Glomerular visceral epithelial cell (primary cell): Measurements from ENCODE around the gene IQCM.

Experiments
- DNase-seq: peaks from one replicate; pipeline ENCODE4 v3.0.0-alpha.2; 2016; ENCODE audit errors: extremely low spot score

The IQCM gene, protein sequence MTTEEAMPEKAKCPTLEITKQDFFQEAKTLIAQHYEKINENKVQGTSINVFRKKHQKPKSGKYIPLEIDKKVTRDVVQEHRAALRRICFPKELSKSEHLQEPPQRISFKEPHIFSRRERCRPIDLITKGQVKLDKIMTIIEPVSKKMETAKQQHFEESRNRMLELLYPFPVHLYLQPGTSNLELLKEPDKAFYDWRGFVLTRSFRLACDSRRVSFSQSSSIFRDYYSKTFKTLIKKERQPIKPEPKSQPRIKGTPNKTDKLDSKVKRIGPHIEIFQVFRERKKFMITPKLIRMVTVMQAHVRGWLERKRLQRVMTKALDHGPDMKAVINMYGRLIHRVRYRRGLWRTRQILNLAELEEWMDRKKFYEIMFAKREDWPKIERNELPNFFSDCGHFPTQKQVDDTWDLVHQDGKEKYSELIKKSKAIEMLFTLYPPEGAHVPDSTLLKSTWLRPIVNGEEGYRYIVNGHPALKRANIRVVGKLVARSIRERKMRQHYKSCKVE

DNA sequence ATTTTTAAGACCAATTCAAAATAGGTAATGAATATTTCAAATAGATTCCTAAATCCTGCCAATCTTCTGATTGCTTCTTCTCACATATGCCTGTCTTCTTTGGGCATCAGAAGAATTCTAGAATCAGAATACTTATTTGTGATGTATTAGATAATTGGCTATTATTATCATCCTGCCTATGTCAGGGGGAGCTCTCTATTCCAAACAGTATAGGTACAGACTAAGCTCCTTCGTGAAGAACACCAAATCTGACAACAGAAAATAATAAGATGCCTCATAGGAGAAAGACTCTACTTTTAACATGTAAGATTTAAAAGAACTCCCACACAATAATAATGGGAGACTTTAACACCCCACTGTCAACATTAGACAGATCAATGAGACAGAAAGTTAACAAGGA, at the start of gene IQCM:
TSS of gene IQCM (minus strand) at position 101 of the 400 bp plus-strand sequence. CDS start 73,152 bp downstream, outside the sequence.
- DNase-seq: no peak

- no peak for DNase-seq
These were observed 41.8 kb upstream of the IQCM start for GRCh38 chr4:149857446-149857845.

DNA sequence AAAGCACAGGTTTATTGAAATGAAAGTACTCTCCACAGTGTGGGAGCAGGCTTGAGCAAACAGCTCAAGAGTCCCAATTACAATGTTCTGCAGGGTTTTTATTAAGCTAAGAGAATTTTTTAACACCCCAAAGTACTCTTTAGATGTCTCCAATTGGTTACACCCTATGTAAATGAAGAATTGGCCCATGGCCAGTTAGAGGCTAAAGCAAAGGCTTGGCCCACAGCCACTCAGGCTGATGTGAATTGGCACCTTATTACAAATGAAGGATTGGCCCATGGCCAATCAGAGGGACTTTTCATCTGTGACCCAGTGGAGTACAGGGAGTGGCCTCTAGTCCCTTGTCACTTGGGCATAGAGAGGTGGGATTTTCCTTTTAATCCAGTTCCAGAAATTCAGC, 30.1 kb upstream of the IQCM start:
- DNase-seq: no peak

DNA sequence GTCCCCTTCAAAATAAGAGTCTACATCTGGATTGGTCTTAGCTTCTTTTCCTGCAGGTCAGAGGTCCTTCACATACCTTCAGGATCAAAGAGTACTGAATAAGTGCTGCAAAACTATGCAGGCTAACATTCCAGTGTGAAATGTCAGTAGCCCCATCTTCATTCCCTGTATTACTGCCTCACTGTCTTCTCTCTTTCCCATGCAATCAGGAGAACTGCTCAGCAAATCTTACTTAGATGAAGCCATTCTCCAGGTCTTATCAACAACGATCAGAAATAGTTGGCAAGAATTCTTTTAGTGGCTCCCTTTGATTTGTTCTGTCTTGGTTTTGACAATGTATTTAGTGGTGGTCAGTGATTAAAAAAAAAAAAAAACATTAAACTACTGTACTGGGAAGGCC, 26.0 kb upstream of the IQCM start:
- DNase-seq: no peak

- no peak for DNase-seq
These were observed 22.4 kb upstream of the IQCM start for GRCh38 chr4:149838036-149838435.

DNA sequence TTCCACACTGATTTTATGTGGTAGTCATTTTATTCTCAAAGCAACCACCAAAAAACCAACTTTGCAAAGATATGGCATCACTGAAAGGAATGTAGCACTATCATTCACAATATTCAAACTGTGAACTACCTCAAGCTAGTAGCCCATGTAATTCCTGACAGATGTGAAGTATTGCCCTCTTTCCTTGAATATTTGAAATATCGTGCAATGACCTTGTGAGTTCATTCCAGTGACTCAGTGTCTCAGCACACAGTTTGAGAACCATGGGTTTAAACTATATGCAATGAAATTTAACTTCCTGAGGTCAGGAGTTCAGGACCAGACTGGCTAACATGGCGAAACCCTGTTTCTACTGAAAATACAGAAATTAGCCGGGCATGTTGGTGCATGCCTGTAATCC, 20.9 kb upstream of the IQCM start:
- no peak for DNase-seq

DNA sequence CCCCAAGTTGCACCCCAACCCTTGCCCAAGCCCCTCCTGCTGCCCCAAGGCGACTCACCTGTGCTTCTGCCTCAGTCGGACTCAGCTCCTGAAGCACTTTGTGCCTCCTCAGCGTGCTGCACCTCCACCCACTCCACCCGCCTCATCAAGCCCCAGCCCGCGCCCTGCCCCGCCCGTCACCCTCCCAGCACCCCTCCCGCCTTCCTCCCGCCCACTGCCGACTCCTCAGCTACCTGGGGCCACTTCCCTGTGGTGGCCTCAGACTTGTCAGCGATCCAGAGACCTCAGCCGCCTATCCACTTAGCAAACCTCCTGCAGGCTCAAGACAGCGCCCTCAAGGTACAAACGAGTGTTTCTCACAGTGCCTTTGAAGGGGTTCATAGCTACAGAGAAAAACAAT, 19.6 kb upstream of the IQCM start:
- no peak for DNase-seq

DNA sequence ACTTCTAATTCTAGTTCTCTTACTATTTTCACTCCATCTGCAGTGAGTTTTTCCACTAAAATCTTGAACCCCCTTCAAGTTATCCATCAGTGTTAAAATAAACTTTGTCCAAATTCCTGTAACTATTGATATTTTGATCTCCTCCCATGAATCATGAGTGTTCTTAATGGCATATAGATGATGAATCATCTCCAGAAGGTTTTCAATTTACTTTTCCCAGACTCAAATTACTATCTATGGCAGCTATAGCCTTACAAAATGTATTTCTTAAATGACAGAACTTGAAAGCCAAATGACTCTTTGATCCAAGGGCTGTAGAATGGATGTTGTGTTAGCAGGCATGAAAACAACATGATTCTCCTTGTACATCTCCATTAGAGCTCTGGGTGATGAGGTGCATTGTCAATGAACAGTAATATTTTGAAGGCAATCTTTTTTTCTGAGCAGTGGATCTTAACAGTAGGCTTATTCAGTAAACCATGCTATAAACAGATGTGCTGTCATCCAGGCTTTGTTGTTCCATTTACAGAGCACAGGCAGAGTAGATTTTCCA, 16.1 kb upstream of the IQCM start:
- DNase-seq: no peak

- DNase-seq: no peak
These were observed 15.2 kb upstream of the IQCM start for GRCh38 chr4:149830823-149831222.

- DNase-seq: no peak
These were observed 9.7 kb upstream of the IQCM start for GRCh38 chr4:149825336-149825735.

GRCh38 chr4:149823769-149824221, 8.2 kb upstream of the IQCM start:
- peak; percentile 66 for DNase-seq

DNA sequence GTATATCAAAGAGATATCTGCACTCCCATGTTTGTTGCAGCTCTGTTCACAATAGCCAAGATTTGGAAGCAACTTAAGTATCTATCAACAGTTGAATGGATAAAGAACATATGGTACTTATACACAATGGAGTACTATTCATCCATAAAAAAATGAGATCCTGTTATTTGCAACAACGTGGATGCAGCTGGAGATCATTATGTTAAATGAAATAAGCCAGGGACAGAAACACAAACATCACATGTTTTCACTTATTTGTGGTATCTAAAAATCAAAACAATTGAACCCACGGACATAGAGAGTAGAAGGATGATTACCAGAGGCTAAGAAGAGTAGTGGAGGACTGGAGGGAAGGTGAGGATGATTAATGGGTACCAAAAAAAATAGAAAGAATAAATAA, 14.2 kb downstream of the IQCM start:
- DNase-seq: no peak

GRCh38 chr4:149799546-149799945, 16.1 kb downstream of the IQCM start:
- DNase-seq: no peak

GRCh38 chr4:149796381-149796780, 19.3 kb downstream of the IQCM start:
- no peak for DNase-seq

DNA sequence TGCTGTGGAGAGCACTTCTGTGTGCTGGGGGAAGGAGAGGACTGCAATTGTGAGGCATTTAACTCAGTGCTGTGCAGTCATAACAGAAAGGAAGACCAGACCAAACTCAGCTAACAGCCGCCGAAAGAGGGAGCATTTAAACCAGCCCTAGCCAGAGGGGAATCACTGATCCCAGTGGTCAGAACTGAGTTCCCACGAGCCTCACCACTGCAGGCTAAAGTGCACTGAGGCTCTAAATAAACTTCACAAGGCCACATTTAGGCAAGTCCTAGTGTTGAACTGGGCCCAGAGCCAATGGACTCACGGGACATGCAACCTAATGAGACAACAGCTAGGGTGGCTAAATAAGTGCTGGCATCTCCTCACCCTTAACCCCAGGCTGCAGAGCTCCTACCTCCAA, 20.4 kb downstream of the IQCM start:
- DNase-seq: no peak

DNA sequence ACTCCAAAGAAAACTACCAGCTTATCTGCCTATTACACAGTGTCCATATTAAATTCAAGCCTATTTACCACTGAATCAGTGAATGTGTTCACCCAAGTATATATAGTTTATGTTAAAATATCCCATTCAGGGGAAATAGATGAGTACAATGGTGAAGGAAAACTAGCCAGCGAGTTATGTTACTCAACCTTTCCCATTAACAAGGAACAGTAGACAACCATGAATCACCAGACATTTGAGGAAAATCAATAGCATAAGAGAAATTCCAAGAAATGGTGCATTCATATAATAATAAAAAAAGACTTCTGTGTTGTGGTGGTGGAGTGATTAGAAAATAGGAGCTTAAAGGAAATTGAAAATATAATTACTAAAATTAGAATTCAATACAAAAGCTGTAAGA, 21.3 kb downstream of the IQCM start:
- no peak for DNase-seq

DNA sequence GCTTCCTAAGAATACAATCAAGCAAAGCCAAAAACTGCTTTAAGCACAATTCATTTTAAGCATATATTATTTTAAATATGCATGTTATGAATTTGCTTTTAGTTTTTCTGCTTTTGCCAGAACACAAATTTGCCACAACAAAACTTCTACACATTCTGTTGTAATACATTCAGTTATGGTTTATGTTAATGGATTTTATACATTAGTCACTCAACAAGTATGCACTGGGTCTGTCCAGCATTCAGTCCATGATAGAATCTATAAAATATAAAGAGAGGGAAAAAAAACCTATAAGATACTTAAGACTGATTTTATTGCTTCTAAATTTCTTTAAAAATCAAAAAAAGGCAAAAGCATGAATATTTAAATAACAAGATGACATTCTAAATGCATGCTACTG, 22.2 kb downstream of the IQCM start:
- DNase-seq: no peak

DNA sequence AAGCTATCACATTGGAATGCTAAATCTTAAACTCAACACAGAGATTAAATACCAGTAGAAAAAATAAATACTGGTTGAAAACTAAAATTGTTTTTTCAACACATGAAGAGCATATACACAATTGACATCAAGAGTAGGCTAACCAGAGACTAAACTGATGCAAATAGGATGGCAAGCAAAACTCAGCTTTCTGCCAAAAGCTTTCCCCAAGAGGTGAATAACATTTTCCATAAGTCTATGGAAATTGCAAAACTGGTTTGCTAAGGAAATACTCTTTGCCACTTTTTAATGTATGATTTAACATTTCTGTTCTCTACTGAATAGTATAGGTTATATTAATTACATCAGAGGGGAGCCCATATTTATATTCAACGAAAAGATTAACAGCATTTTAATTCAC, 23.8 kb downstream of the IQCM start:
- DNase-seq: no peak

GRCh38 chr4:149790172-149790907, 25.3 kb downstream of the IQCM start:
- DNase-seq: no peak

- no peak for DNase-seq
These were observed 27.3 kb downstream of the IQCM start for GRCh38 chr4:149788300-149788699.

DNA sequence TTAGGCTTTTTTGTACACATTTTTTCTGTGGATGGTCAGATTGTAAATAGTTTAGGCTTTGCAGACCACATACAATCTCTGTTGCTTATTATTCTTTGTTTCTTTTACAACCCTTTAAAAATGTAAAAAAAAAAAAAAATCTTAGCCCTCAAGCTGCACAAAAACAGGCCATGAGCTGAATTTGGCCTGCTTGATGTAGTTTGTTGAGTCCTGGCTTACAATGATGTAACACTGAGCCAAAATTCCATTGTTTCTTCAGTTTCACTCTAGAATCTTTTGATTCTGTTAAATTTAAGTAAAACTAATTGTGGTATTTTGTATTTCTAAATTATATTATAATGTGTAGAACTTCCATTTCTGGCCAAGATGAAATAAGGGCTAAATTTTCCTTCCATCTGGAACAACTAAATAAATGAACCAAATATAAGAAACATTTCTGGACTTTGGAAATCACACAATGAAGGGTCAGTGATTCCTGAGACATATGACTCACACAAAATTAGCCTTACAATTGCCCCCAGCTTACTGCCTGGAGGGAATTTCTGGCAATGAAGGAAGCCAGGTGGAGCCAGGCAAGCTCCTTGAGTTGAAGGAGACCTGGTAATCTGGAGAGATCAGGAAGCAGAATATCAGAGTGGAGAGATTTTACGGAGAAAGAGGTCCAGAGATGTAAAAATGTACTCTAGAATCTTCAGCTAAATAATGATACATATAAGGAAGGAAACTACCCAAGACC, 29.8 kb downstream of the IQCM start:
- peak; percentile 45 for DNase-seq

DNA sequence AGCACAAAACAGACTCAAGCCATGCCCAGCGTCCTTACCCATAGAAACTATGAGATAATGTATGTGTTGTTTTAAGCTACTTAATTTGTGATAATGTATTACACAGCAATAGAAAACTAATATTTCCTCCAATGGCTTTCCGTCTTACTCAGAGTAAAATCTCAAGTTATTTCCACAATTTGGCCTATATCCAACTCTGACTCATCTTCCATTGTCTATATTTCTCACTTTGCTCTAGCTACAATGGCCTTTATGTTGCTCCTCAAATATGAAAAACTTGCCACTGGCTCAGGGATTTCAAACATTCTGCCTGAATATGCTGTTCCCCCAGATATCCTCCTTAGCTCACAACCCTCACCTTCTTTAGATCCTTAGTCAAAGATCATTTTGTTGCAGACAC, 31.6 kb downstream of the IQCM start:
- peak; percentile 33 for DNase-seq
